GM12864 (cell line): ENCODE data around the gene CLCNKB.

ENCODE experiments used
- DNase-seq: peaks from one replicate; pipeline ENCODE4 v3.0.0-alpha.2; 2011; ENCODE audit warnings: low read depth
- H3K4me3 ChIP-seq: 2 replicates; pipeline ENCODE4 v1.5.1; 2011; ENCODE audit warnings: mild to moderate bottlenecking, low read depth, low read length, control low read depth
- TF ChIP-seq, protein P1 (sequence below): IDR thresholded peaks from 2 replicates; pipeline ENCODE4 v1.5.1; 2011; ENCODE audit warnings: low read depth, mild to moderate bottlenecking, moderate library complexity, low read length, control low read depth, inconsistent platforms; ENCODE audit errors: missing control alignments

Gene CLCNKB

GRCh38 chr1:16081636-16082035, 38.1 kb downstream of the CLCNKB start:
- no peak for DNase-seq
- no peak overlapping the region for H3K4me3 ChIP-seq
- TF ChIP-seq, protein P1, sequence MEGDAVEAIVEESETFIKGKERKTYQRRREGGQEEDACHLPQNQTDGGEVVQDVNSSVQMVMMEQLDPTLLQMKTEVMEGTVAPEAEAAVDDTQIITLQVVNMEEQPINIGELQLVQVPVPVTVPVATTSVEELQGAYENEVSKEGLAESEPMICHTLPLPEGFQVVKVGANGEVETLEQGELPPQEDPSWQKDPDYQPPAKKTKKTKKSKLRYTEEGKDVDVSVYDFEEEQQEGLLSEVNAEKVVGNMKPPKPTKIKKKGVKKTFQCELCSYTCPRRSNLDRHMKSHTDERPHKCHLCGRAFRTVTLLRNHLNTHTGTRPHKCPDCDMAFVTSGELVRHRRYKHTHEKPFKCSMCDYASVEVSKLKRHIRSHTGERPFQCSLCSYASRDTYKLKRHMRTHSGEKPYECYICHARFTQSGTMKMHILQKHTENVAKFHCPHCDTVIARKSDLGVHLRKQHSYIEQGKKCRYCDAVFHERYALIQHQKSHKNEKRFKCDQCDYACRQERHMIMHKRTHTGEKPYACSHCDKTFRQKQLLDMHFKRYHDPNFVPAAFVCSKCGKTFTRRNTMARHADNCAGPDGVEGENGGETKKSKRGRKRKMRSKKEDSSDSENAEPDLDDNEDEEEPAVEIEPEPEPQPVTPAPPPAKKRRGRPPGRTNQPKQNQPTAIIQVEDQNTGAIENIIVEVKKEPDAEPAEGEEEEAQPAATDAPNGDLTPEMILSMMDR: no peak

GRCh38 chr1:16082283-16083038, 38.9 kb downstream of the CLCNKB start:
- TF ChIP-seq, protein P1: peak; percentile 90
- H3K4me3 ChIP-seq: no peak overlapping the region
- DNase-seq: no peak

DNA sequence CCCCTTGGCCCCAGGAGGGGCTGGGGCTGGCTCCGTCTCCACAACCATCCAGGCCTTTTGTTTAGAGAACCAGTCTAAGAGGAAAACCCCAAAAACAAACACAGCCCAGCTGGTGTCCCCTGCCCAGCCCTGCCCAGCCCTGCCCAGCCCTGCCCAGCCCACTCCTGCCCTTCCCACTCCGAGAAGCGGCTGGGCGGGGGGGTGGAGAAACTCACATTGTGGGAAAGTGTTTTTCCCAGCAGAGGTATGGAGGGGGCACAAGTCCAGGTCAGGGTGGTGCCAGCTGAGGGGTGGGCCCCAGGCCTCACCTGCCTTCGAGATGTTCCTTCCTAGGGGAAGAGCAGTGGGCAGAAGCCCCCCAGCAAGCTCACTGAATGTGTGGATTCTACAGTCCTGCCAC, 39.9 kb downstream of the CLCNKB start:
- H3K4me3 ChIP-seq: no peak overlapping the region
- TF ChIP-seq, protein P1: no peak

GRCh38 chr1:16085522-16085921, 41.9 kb downstream of the CLCNKB start:
- TF ChIP-seq, protein P1: no peak
- DNase-seq: no peak
- no peak overlapping the region for H3K4me3 ChIP-seq

More for the DNA sequence above, 39.9 kb downstream of the CLCNKB start:
- DNase-seq: no peak

GRCh38 chr1:16087733-16088132, 44.2 kb downstream of the CLCNKB start:
- no peak for DNase-seq
- no peak overlapping the region for H3K4me3 ChIP-seq
- TF ChIP-seq, protein P1: no peak

GRCh38 chr1:16088351-16088911, 44.8 kb downstream of the CLCNKB start:
- no peak for DNase-seq
- TF ChIP-seq, protein P1: no peak
- no peak overlapping the region for H3K4me3 ChIP-seq

DNA sequence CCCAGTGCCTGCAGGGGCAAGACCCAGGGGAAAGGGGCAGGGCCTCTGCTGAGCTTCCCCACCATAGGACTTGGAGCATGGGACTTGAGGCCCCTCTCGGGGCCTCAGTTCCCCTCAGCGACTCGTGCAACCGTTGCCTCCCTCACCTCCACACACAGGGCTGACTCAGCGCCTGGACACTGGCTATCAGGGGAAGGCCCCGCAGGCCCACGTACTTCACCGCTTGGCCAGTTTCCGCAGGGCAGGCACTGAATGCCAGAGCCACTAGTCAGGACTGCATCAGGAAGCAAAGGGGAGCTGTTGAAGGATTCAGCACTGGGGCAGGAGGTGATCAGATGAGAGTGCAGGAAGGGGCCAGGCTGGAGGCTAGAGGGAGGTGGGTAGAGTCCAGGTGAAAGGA, 45.4 kb downstream of the CLCNKB start:
- no peak for DNase-seq
- no peak overlapping the region for H3K4me3 ChIP-seq
- TF ChIP-seq, protein P1: no peak
